PC-9 (cell line): ENCODE results near the gene TMEM38A. TPM values are rescaled to one million over a fixed set of nuclear protein-coding genes. Genes with fewer than 3 reads are reported as not detected.

ENCODE experiments used
- BruUV-seq: library from RNA; stranded (reverse); fragments of 400-500 nt; replicated peaks from 2 replicates; lab custom pipeline; 2021; lab: Mats Ljungman, UMichigan
- CTCF ChIA-PET: fragments of 300-600 bp; sonication (Branson Sonifier 250); formaldehyde crosslinking; loops from one replicate; lab custom pipeline; 2022; ENCODE audit warnings: antibody characterized with exemption; lab: Charles Lee
- POLR2A ChIA-PET: fragments of 300-600 bp; sonication (Branson Sonifier 250); formaldehyde crosslinking; loops from one replicate; lab custom pipeline; 2022; ENCODE audit warnings: antibody characterized with exemption; ENCODE audit not compliant: unreplicated experiment; lab: Charles Lee
- DNase-seq, 2 experiments: peaks; one replicate each; pipeline versions ENCODE4 v3.0.0 to v3.0.0-alpha.2; 2015 to 2022; ENCODE audit warnings: mixed read lengths in 1 of 2
- H2AFZ ChIP-seq: fragments of 200-600 bp; sonication (generic); 2 replicates; pipeline ENCODE4 v1.8.1; 2017; ENCODE audit warnings: antibody characterized with exemption
- H3F3A ChIP-seq: fragments of 200-600 bp; sonication (generic); 2 replicates; pipeline ENCODE4 v1.8.1; 2017; ENCODE audit warnings: antibody characterized with exemption, mild to moderate bottlenecking, low read depth; ENCODE audit not compliant: insufficient read depth
- H3K27ac ChIP-seq: fragments of 200-600 bp; sonication (generic); 2 replicates; pipeline ENCODE4 v1.6.1; 2016; ENCODE audit warnings: mixed run types
- H3K27me3 ChIP-seq: fragments of 200-600 bp; sonication (generic); 2 replicates; pipeline ENCODE4 v1.6.1; 2016; ENCODE audit warnings: low read depth, mixed run types; ENCODE audit not compliant: insufficient read depth
- H3K36me3 ChIP-seq: fragments of 200-600 bp; sonication (generic); 2 replicates; pipeline ENCODE4 v1.6.1; 2016; ENCODE audit warnings: low read depth, mixed run types
- H3K4me1 ChIP-seq: fragments of 200-600 bp; sonication (generic); replicated peaks from 2 replicates; pipeline ENCODE4 v1.6.1; 2016; ENCODE audit warnings: mixed run types; ENCODE audit not compliant: insufficient read depth
- H3K4me2 ChIP-seq: fragments of 200-600 bp; sonication (generic); 2 replicates; pipeline ENCODE4 v1.6.1; 2017; ENCODE audit warnings: mixed run types
- H3K4me3 ChIP-seq: fragments of 200-600 bp; sonication (generic); 2 replicates; pipeline ENCODE4 v1.6.1; 2016; ENCODE audit warnings: mixed run types
- H3K79me2 ChIP-seq: fragments of 200-600 bp; sonication (generic); 2 replicates; pipeline ENCODE4 v1.6.1; 2017; ENCODE audit warnings: low read depth, mixed run types
- H3K9me2 ChIP-seq: fragments of 200-600 bp; sonication (generic); 2 replicates; pipeline ENCODE4 v1.8.1; 2017; ENCODE audit warnings: mild to moderate bottlenecking; ENCODE audit not compliant: insufficient read depth
- H3K9me3 ChIP-seq: fragments of 200-600 bp; sonication (generic); 2 replicates; pipeline ENCODE4 v1.8.1; 2016; ENCODE audit warnings: low read depth; ENCODE audit not compliant: insufficient read depth
- H4K20me1 ChIP-seq: fragments of 200-600 bp; sonication (generic); 2 replicates; pipeline ENCODE4 v1.8.1; 2017; ENCODE audit not compliant: insufficient read depth
- CTCF ChIP-seq: fragments of 200-600 bp; sonication (generic); conservative IDR thresholded peaks from 2 replicates; pipeline ENCODE4 v1.6.1; 2017; ENCODE audit warnings: mixed run types, antibody characterized with exemption, mild to moderate bottlenecking, moderate library complexity
- EZH2 ChIP-seq: fragments of 200-600 bp; sonication (generic); IDR thresholded peaks from 2 replicates; pipeline ENCODE4 v1.8.0; 2017; ENCODE audit warnings: antibody characterized with exemption, low read depth
- intact Hi-C: fragments of 100-400 bp; cut with micrococcal nuclease; formaldehyde crosslinking; loops from one replicate; pipeline ENCODE4 v1.10.0; 2022; ENCODE audit not compliant: unreplicated experiment
- total RNA-seq: library from RNA; stranded (reverse); gene quantifications from 2 replicates; pipeline ENCODE4 v1.2.3, GENCODE V29; 2021

TMEM38A gene
- total RNA-seq, 1 experiment from 2014 or later = 16.0 TPM

GRCh38 chr19:16621165-16621800 is 39.7 kb upstream of the TMEM38A start:
- ChIA-PET POLR2A (no interaction called here), CTCF (no interaction called here)
- Histone ChIP-seq H3K79me2 (peaks cover 100% of the 10 kb centered on the region), H3F3A (peaks cover 5% of the 10 kb centered on the region; the same call in 1 of the 2 replicates), H3K9me3 (no peaks in the 10 kb centered on the region), H3K4me1 (peaks cover 14% of the 10 kb centered on the region), H3K4me3 (no peak overlapping the region), H3K27me3 (no peaks in the 10 kb centered on the region), H3K27ac (no peak overlapping the region), H4K20me1 (peaks cover 100% of the 10 kb centered on the region), H3K36me3 (peaks cover 5% of the 10 kb centered on the region; the same call in 1 of the 2 replicates), H3K4me2 (no peak overlapping the region), H3K9me2 (no peaks in the 10 kb centered on the region), H2AFZ (no peak overlapping the region)
- no peak for DNase-seq
- no TSS peak for BruUV-seq
- no peak for TF ChIP-seq CTCF
- TF ChIP-seq EZH2 = no peak
- intact Hi-C loops = no loop called here

GRCh38 chr19:16623066-16623465 is 37.9 kb upstream of the TMEM38A start:
- intact Hi-C loops = no loop called here
- Histone ChIP-seq H3K4me2 (no peak overlapping the region), H3K9me2 (no peaks in the 10 kb centered on the region), H3K27ac (no peak overlapping the region), H3F3A (peaks cover 5% of the 10 kb centered on the region; the same call in 1 of the 2 replicates), H2AFZ (no peak overlapping the region), H3K4me1 (peaks cover 17% of the 10 kb centered on the region), H3K36me3 (peaks cover 5% of the 10 kb centered on the region; the same call in 1 of the 2 replicates), H4K20me1 (peaks cover 93% of the 10 kb centered on the region), H3K9me3 (no peaks in the 10 kb centered on the region), H3K4me3 (no peak overlapping the region), H3K27me3 (no peaks in the 10 kb centered on the region), H3K79me2 (peaks cover 98% of the 10 kb centered on the region)
- POLR2A ChIA-PET = no interaction called here
- no peak for TF ChIP-seq EZH2
- no peak for TF ChIP-seq CTCF
- BruUV-seq = no TSS peak
- no peak for DNase-seq
- CTCF ChIA-PET = no interaction called here

DNA sequence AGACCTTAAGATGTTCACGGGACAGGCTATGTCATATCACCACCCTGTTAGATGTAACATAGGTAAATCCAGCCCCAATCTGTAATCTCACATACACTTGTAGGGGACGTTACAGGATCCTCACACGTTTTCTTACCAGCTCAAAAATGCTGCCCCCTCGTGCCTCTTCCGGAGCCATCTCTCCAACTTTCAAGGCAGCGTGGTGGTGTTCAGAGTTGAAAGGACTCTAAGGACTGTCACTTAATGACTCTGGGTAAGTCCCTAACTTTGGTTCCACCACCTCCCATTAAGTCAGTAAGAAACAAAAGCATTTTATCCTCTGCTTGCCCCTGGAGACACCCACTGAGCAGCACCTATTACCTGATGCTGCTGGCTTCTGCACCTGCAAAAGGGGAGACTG is 37.4 kb upstream of the TMEM38A start:
- BruUV-seq = no TSS peak
- H3K9me3 ChIP-seq = no peaks in the 10 kb centered on the region
- H3K36me3 ChIP-seq = peaks cover 5% of the 10 kb centered on the region; the same call in 1 of the 2 replicates
- peaks cover 93% of the 10 kb centered on the region for H3K79me2 ChIP-seq
- DNase-seq = no peak
- no peak overlapping the region for H3K4me2 ChIP-seq
- no peak overlapping the region for H2AFZ ChIP-seq
- no peak overlapping the region for H3K4me3 ChIP-seq
- CTCF ChIA-PET = no interaction called here
- H4K20me1 ChIP-seq = peaks cover 88% of the 10 kb centered on the region
- no peaks in the 10 kb centered on the region for H3K9me2 ChIP-seq
- H3K27me3 ChIP-seq = no peaks in the 10 kb centered on the region
- peaks cover 5% of the 10 kb centered on the region; the same call in 1 of the 2 replicates for H3F3A ChIP-seq
- intact Hi-C loops = no loop called here
- no peak for TF ChIP-seq EZH2
- no peak for TF ChIP-seq CTCF
- H3K4me1 ChIP-seq = peaks cover 17% of the 10 kb centered on the region
- POLR2A ChIA-PET = no interaction called here
- H3K27ac ChIP-seq = no peak overlapping the region
